GM13977 (cell line): Measurements from ENCODE around the gene SKP1.
A peak's percentile ranks its signal among the peaks of the same experiment; 100 is the strongest.

Experiments used
- DNase-seq: peaks from one replicate; pipeline ENCODE4 v3.0.0; 2012; ENCODE audit warnings: low spot score
- CTCF ChIP-seq: IDR thresholded peaks from 2 replicates; pipeline ENCODE4 v1.5.1; 2012; ENCODE audit warnings: mild to moderate bottlenecking, control low read depth; ENCODE audit not compliant: insufficient read depth; ENCODE audit errors: extremely low read depth, missing control alignments
- in situ Hi-C: fragments of 300-500 bp; cut with MboI; formaldehyde crosslinking; loops from one replicate; pipeline ENCODE4 v1.12.0; 2022; ENCODE audit warnings: low sequenced_read_pairs, low pct_unique_long_range_greater_than_20kb, mixed read lengths, inconsistent platforms; ENCODE audit not compliant: unreplicated experiment

SKP1 gene

DNA sequence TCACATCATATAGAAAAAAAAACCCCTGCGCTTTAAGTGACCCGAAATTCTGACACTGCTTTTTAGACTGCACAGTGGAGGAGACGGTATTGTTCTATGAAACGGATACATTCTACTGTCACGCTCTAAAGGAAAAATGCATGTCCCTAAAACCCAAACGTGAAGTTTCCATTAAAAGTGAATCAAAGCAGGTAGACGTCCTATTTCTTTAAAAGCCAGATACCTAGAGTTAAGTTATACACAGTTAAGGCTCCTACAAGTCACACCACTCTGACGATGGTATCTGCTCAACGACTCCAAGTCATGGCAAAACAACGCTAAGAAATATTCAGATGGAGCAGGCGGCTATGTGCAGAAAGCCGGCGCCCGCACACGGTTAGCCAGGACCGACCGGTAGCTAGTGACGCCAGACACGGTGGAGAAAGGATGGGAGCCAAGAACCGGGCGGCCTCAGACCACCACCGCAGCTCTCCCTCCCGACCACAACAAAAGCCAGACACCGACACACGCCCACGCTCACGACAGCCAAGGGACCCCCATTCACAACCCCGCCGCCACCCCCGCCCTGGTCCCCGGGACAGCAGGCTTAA is 734 bp downstream of the SKP1 start:
- in situ Hi-C loops = no loop called here
- DNase-seq = peak; percentile 20
- no peak for TF ChIP-seq CTCF

GRCh38 chr5:134174841-134175839 is 1.6 kb downstream of the SKP1 start:
- no peak for DNase-seq
- TF ChIP-seq CTCF = no peak
- in situ Hi-C loops = no loop called here

GRCh38 chr5:134171972-134172371 is 4.8 kb downstream of the SKP1 start:
- no peak for TF ChIP-seq CTCF
- in situ Hi-C loops = no loop called here
- DNase-seq = no peak

DNA sequence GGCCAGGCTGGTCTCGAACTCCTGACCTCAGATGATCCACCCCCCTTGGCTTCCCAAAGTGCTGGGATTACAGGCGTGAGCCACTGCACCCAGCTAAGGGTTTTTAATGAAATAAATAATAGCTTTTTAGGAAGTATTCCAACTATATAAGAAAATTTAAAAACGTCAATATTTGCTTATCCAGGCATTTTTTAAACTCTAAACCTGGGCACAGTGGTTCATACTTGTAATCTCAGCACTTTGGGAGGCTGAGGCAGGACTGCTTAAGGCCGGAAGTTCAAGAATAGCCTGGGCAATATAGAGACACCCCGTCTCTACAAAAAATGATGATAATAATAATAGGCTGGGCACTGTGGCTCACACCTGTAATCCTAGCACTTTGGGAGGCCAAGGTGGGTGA is 14.2 kb downstream of the SKP1 start:
- no peak for DNase-seq
- in situ Hi-C loops = no loop called here
- no peak for TF ChIP-seq CTCF

- DNase-seq = no peak
- no peak for TF ChIP-seq CTCF
- in situ Hi-C loops = no loop called here
Observed at GRCh38 chr5:134161513-134162395, 15.0 kb downstream of the SKP1 start.

DNA sequence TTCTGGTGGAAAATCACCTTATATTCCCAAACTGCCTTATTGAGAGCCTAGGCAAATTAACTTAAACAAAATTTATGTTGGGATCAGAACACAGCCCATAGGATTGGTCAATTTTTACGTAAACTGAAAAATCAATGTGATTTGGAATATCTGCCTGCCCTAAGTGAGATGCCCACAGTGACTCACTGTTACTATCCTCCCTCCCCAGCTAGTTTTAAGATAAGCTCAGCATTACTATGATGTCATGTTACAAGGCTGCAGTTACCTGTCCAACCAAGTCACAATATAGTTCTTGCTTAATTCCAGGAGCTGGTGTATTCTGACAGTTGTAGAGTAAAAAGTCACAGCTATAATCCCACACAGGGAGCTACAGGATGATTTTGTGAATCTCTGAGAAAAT is 23.1 kb downstream of the SKP1 start:
- DNase-seq = no peak
- in situ Hi-C loops = loop anchor here (5.0 kb wide), 1 partner anchor 111 kb away; no protein-coding TSS in a partner anchor
- TF ChIP-seq CTCF = no peak
